IMR-90 (cell line): ENCODE measurements around the gene ARMC10. TPM values are rescaled to one million over a fixed set of nuclear protein-coding genes. Genes with fewer than 3 reads are reported as not detected.

Experiments
- ATAC-seq: fragments of 200-7000 bp; cut with Tn5 transposase; 2 replicates; pipeline ENCODE4 v1.9.1; 2020; ENCODE audit warnings: low read depth, mild to moderate bottlenecking, moderate library complexity
- BruUV-seq: library from RNA; stranded (reverse); fragments of 400-500 nt; replicated peaks from 2 replicates; lab custom pipeline; 2021; lab: Mats Ljungman, UMichigan
- CTCF ChIA-PET: fragments of 300-600 bp; formaldehyde crosslinking; extraction: SDS; loops from one replicate; lab custom pipeline; 2021; ENCODE audit warnings: antibody characterized with exemption; lab: Yijun Ruan, JAX
- POLR2A ChIA-PET: fragments of 300-600 bp; sonication (Branson Sonifier 250); formaldehyde crosslinking; loops from one replicate; lab custom pipeline; 2022; ENCODE audit warnings: antibody characterized with exemption; ENCODE audit not compliant: unreplicated experiment; lab: Charles Lee
- DNase-seq: peaks from one replicate; pipeline ENCODE4 v3.0.0; 2013
- H2AFZ ChIP-seq: replicated peaks from 2 replicates; pipeline ENCODE3; 2013; ENCODE audit warnings: low read length, mild to moderate bottlenecking; ENCODE audit not compliant: poor library complexity
- H2AK5ac ChIP-seq: 2 replicates; pipeline ENCODE4 v1.6.1; 2013; ENCODE audit warnings: low read depth, low read length, inconsistent platforms
- H2AK9ac ChIP-seq: replicated peaks from 2 replicates; pipeline ENCODE3; 2013; ENCODE audit warnings: mild to moderate bottlenecking, low read depth, low read length, moderate library complexity; ENCODE audit not compliant: poor library complexity
- H2BK120ac ChIP-seq: 2 replicates; pipeline ENCODE4 v1.6.1; 2013; ENCODE audit warnings: low read depth, low read length, inconsistent platforms
- H2BK15ac ChIP-seq: 3 replicates; pipeline ENCODE4 v1.6.1; 2013; ENCODE audit warnings: low read depth, low read length, inconsistent platforms
- H2BK20ac ChIP-seq: 2 replicates; pipeline ENCODE4 v1.6.1; 2013; ENCODE audit warnings: low read depth, mild to moderate bottlenecking, inconsistent platforms, low read length, moderate library complexity
- H2BK5ac ChIP-seq: 2 replicates; pipeline ENCODE4 v1.6.1; 2013; ENCODE audit warnings: mild to moderate bottlenecking, low read depth, low read length, inconsistent platforms; ENCODE audit not compliant: poor library complexity, severe bottlenecking
- H3K14ac ChIP-seq: replicated peaks from 2 replicates; pipeline ENCODE4 v1.6.1; 2013; ENCODE audit warnings: low read depth, low read length, inconsistent platforms
- H3K18ac ChIP-seq: 2 replicates; pipeline ENCODE4 v1.6.1; 2013; ENCODE audit warnings: low read depth, low read length, control low read depth
- H3K23ac ChIP-seq: 2 replicates; pipeline ENCODE4 v1.6.1; 2013; ENCODE audit warnings: low read depth, low read length, inconsistent platforms
- H3K27ac ChIP-seq: 2 replicates; pipeline ENCODE4 v1.5.1; 2013; ENCODE audit warnings: mild to moderate bottlenecking, control low read depth, low read length; ENCODE audit not compliant: insufficient read depth
- H3K27me3 ChIP-seq: 2 replicates; pipeline ENCODE4 v1.6.1; 2013; ENCODE audit warnings: low read length; ENCODE audit not compliant: control insufficient read depth, insufficient read depth
- H3K36me3 ChIP-seq: 2 replicates; pipeline ENCODE4 v1.6.1; 2013; ENCODE audit warnings: low read length, mixed read lengths; ENCODE audit not compliant: control insufficient read depth, insufficient read depth
- H3K4ac ChIP-seq: 2 replicates; pipeline ENCODE4 v1.6.1; 2013; ENCODE audit warnings: low read depth, low read length, inconsistent platforms
- H3K4me1 ChIP-seq: 2 replicates; pipeline ENCODE4 v1.6.1; 2013; ENCODE audit warnings: low read length, mixed read lengths; ENCODE audit not compliant: control insufficient read depth, insufficient read depth
- H3K4me2 ChIP-seq: 2 replicates; pipeline ENCODE4 v1.6.1; 2013; ENCODE audit warnings: low read depth, mild to moderate bottlenecking, control low read depth, low read length, moderate library complexity
- H3K4me3 ChIP-seq: 2 replicates; pipeline ENCODE4 v1.5.1; 2013; ENCODE audit warnings: low read depth, mild to moderate bottlenecking, control low read depth, low read length, moderate library complexity; ENCODE audit not compliant: insufficient read depth
- H3K56ac ChIP-seq: 2 replicates; pipeline ENCODE4 v1.6.1; 2013; ENCODE audit warnings: low read length, inconsistent platforms; ENCODE audit not compliant: insufficient read depth; ENCODE audit errors: extremely low read depth
- H3K79me1 ChIP-seq, 2 experiments: 2 replicates each; pipeline ENCODE4 v1.6.1; 2013; ENCODE audit warnings: low read length in 2 of 2, inconsistent platforms in 1 of 2, low read depth in 1 of 2
- H3K9ac ChIP-seq: 2 replicates; pipeline ENCODE4 v1.6.1; 2013; ENCODE audit warnings: low read depth, low read length, control low read depth
- H3K9me1 ChIP-seq: 2 replicates; pipeline ENCODE4 v1.6.1; 2013; ENCODE audit warnings: low read length, inconsistent platforms; ENCODE audit not compliant: insufficient read depth
- H3K9me3 ChIP-seq: 2 replicates; pipeline ENCODE4 v1.6.1; 2013; ENCODE audit warnings: low read length; ENCODE audit not compliant: control insufficient read depth, insufficient read depth
- H4K20me1 ChIP-seq: 2 replicates; pipeline ENCODE4 v1.6.1; 2013; ENCODE audit warnings: low read length, inconsistent platforms; ENCODE audit not compliant: insufficient read depth
- H4K5ac ChIP-seq: 2 replicates; pipeline ENCODE4 v1.6.1; 2013; ENCODE audit warnings: mild to moderate bottlenecking, low read depth, low read length, control low read depth
- H4K8ac ChIP-seq, 2 experiments: 2 replicates each; pipeline ENCODE4 v1.6.1; 2013; ENCODE audit warnings: low read depth in 2 of 2, low read length in 2 of 2, control low read depth in 1 of 2, inconsistent platforms in 1 of 2
- H4K91ac ChIP-seq: 2 replicates; pipeline ENCODE4 v1.6.1; 2013; ENCODE audit warnings: low read depth, low read length, inconsistent platforms; ENCODE audit not compliant: insufficient read depth
- CEBPB ChIP-seq: IDR thresholded peaks from 2 replicates; pipeline ENCODE4 v1.6.1; 2012; ENCODE audit warnings: low read depth, low read length, improper control_type of control experiment
- CHD1 ChIP-seq: IDR thresholded peaks from 2 replicates; pipeline ENCODE4 v1.6.1; 2012; ENCODE audit warnings: low read depth, low read length, improper control_type of control experiment
- MAZ ChIP-seq: IDR thresholded peaks from 2 replicates; pipeline ENCODE4 v1.6.1; 2012; ENCODE audit warnings: low read depth, mild to moderate bottlenecking, low read length, improper control_type of control experiment, moderate library complexity, borderline replicate concordance
- NFE2L2 ChIP-seq: fragments of 150-350 bp; IDR thresholded peaks from 2 replicates; pipeline ENCODE4 v1.6.1; 2016; ENCODE audit warnings: low read depth, mild to moderate bottlenecking, low read length
- RAD21 ChIP-seq: IDR thresholded peaks from 2 replicates; pipeline ENCODE4 v1.6.1; 2012; ENCODE audit warnings: low read length, improper control_type of control experiment
- RCOR1 ChIP-seq: IDR thresholded peaks from 2 replicates; pipeline ENCODE4 v1.6.1; 2012; ENCODE audit warnings: mild to moderate bottlenecking, low read length, improper control_type of control experiment; ENCODE audit not compliant: insufficient replicate concordance
- WGBS, 2 experiments: methylation state at CpG; one replicate each; pipeline versions ENCODE4 v1.1.5 to v1.1.7; 2013; ENCODE audit warnings: missing lambda C conversion rate in 2 of 2; ENCODE audit not compliant: insufficient read length in 1 of 2; ENCODE audit errors: extremely low coverage in 2 of 2; 5-methylcytosine and 5-hydroxymethylcytosine counted together
- dilution Hi-C: fragments of 300-500 bp; cut with HindIII; formaldehyde crosslinking; loops from one replicate; pipeline ENCODE4 v1.14.3; 2018; ENCODE audit warnings: low sequenced_read_pairs; ENCODE audit not compliant: unreplicated experiment
- in situ Hi-C: fragments of 300-500 bp; cut with MboI; formaldehyde crosslinking; loops from 3 replicates; pipeline ENCODE4 v1.14.3; 2019; ENCODE audit warnings: low sequenced_read_pairs, inconsistent platforms, mixed read lengths
- intact Hi-C: fragments of 100-400 bp; cut with micrococcal nuclease; formaldehyde crosslinking; loops from 2 replicates; pipeline ENCODE4 v1.10.0; 2022
- polyA plus RNA-seq, 3 experiments: library from polyadenylated mRNA; depleted of rRNA; stranded (reverse); fragments of >200 nt; gene quantifications; 2 replicates each; pipeline ENCODE4 v1.2.3, GENCODE V29; 2012; ENCODE audit warnings: low replicate concordance in 1 of 3
- total RNA-seq: library from RNA; depleted of rRNA; stranded (reverse); fragments of >200 nt; gene quantifications from 2 replicates; pipeline ENCODE4 v1.2.3, GENCODE V29; 2012
- TF ChIP-seq, protein P1 (sequence below): fragments of 150-350 bp; IDR thresholded peaks from 2 replicates; pipeline ENCODE4 v1.6.1; 2016; ENCODE audit warnings: low read depth, mild to moderate bottlenecking, low read length, moderate library complexity, borderline replicate concordance
- TF ChIP-seq, protein P2 (sequence below): fragments of 150-350 bp; IDR thresholded peaks from 2 replicates; pipeline ENCODE4 v1.6.1; 2017; ENCODE audit warnings: mild to moderate bottlenecking, antibody characterized with exemption, low read length, low read depth

Gene ARMC10
- total and polyA plus RNA-seq, 2 of the 4 experiments (the other 2 are of a cell fraction), result 17.4 to 21.0 TPM

DNA sequence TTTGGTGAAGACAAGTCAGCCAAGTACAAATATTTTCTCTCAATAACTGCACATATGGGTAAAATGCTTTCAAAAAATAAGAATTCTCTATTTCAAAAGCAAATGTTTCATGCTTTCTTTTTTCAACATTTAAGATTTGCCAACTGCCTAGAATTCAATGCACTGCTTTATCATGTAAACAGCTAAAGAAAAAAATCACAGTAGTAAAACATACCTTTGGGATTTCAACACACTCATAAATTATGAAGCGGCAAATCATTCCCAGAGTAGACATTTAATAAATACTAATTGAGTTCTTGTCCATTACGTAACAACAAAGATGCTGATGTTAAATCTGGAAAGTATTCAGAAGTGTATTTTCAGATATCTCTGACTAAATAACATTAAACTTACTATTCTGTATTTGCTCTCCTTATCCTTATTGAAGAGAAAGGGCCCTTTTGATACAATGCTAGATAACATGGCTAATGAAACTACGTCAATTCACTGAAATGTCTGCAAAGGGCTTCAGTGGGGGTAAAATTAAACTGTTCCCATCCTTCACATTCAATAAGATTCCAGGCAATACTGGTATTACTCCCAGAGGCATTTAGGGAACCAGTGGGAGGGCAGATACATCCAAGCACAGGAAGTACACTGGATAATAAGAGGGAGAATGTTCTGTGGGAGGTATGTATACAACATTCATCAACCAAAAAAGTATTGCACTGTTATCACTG, 60.1 kb downstream of the ARMC10 start:
- no peak overlapping the region for H2BK15ac ChIP-seq
- no peaks in the 10 kb centered on the region for H3K27me3 ChIP-seq
- no peak for TF ChIP-seq MAZ
- TF ChIP-seq, protein P1, sequence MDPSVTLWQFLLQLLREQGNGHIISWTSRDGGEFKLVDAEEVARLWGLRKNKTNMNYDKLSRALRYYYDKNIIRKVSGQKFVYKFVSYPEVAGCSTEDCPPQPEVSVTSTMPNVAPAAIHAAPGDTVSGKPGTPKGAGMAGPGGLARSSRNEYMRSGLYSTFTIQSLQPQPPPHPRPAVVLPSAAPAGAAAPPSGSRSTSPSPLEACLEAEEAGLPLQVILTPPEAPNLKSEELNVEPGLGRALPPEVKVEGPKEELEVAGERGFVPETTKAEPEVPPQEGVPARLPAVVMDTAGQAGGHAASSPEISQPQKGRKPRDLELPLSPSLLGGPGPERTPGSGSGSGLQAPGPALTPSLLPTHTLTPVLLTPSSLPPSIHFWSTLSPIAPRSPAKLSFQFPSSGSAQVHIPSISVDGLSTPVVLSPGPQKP, result no peak
- no peak for TF ChIP-seq RCOR1
- no peak for TF ChIP-seq CHD1
- TF ChIP-seq RAD21, result no peak
- TF ChIP-seq NFE2L2, result no peak
- TF ChIP-seq, protein P2, sequence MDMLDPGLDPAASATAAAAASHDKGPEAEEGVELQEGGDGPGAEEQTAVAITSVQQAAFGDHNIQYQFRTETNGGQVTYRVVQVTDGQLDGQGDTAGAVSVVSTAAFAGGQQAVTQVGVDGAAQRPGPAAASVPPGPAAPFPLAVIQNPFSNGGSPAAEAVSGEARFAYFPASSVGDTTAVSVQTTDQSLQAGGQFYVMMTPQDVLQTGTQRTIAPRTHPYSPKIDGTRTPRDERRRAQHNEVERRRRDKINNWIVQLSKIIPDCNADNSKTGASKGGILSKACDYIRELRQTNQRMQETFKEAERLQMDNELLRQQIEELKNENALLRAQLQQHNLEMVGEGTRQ, result no peak
- TF ChIP-seq CEBPB, result 0 out of 2 replicates have a peak, but pooled peaks have one; percentile 17
- no peak overlapping the region for H3K9ac ChIP-seq
- no peak overlapping the region for H2BK5ac ChIP-seq
- no TSS peak for BruUV-seq
- H3K14ac ChIP-seq, result no peak overlapping the region
- H2BK20ac ChIP-seq, result no peak overlapping the region
- no peak overlapping the region for H3K18ac ChIP-seq
- ChIA-PET POLR2A (no interaction called here), CTCF (interaction anchor here (0.5 kb wide), 1 partner anchor 397 kb away, joined by 4 read pairs; no protein-coding TSS in a partner anchor)
- dilution Hi-C loops, result no loop called here
- no peaks in the 10 kb centered on the region for H3K9me3 ChIP-seq
- H4K5ac ChIP-seq, result no peak overlapping the region
- H2AK5ac ChIP-seq, result no peak overlapping the region
- no peaks in the 10 kb centered on the region for H3K36me3 ChIP-seq
- peak overlapping the region; percentile 9; the same call in 1 of the 2 replicates for H3K4me2 ChIP-seq
- peak; percentile 72 for ATAC-seq
- H3K9me1 ChIP-seq, result peaks cover 4% of the 10 kb centered on the region; the same call in 1 of the 2 replicates
- H2AFZ ChIP-seq, result no peak overlapping the region
- no peaks in the 10 kb centered on the region; a peak in 2 of 4 replicates for H3K79me1 ChIP-seq
- no peak for DNase-seq
- no peak overlapping the region for H4K91ac ChIP-seq
- no peak overlapping the region for H4K8ac ChIP-seq
- in situ Hi-C loops, result no loop called here
- H2AK9ac ChIP-seq, result no peak overlapping the region
- H3K4me1 ChIP-seq, result peaks cover 1% of the 10 kb centered on the region; the same call in 1 of the 2 replicates
- no peak overlapping the region for H3K23ac ChIP-seq
- H3K56ac ChIP-seq, result no peak overlapping the region
- H3K4ac ChIP-seq, result no peak overlapping the region
- H4K20me1 ChIP-seq, result 0 out of 2 replicates have a peak, but pooled peaks cover 3% of the 10 kb centered on the region
- H2BK120ac ChIP-seq, result no peak overlapping the region
- no CpG with 5 or more reads among the region's 3 CpGs for WGBS, 2 experiments
- intact Hi-C loops, result no loop called here
- H3K27ac ChIP-seq, result no peak overlapping the region
- H3K4me3 ChIP-seq, result no peak overlapping the region
